ENCODE data around the gene CNMD.

Gene CNMD

DNA sequence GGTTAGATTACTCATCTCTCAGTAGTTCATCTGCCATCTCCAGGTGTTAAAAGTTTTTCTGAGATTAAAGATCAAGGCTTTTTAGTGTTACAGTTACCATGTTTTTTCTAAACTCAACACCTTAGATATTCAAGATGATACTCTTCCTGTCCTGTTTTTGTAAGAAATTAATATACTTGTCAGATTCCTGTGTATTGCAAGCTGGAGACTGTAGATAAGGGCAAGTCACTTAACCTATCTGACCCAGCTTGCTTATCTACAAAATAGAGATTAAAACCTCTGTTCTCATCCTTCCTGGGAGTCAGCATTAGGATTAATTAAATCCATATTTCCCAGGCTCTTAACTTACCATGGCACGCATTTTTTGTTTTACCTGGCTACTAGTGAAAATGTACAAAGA is 61.8 kb downstream of the CNMD start:
- DNase-seq: no peak

GRCh38 chr13:52673465-52673864 is 66.2 kb downstream of the CNMD start:
- no peak for DNase-seq

GRCh38 chr13:52670726-52671125 is 68.9 kb downstream of the CNMD start:
- no peak for DNase-seq

GRCh38 chr13:52669677-52670076 is 69.9 kb downstream of the CNMD start:
- no peak for DNase-seq

- peak in 1 of 5 donors; percentile 19 for DNase-seq
Measured at GRCh38 chr13:52665325-52665724, 74.3 kb downstream of the CNMD start.

DNA sequence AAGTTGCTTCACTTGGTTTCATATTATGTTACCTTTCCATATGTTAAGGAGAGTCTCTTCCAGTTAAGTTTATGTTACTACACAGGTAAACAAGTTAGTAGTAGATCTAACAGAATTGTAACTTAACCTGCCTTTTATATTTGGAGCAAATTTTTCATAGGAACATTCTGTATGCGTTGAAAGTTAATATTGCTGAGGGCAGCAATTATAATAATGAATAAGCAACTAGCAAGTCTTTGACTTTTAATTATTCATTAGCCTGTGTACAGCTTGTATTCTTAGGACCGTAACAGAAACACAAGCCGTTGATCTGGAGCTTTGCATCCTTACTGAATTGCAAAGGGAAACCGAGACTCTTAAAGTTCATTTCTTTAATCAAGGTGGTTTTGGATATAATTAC is 75.3 kb downstream of the CNMD start:
- no peak for DNase-seq

- DNase-seq: no peak
Measured at GRCh38 chr13:52659340-52659739, 80.3 kb downstream of the CNMD start.
